HG03571 (cell line): ENCODE measurements around the gene LHFPL3.

ENCODE experiments used
- ATAC-seq: cut with Tn5 transposase; IDR thresholded peaks from one replicate; pipeline ENCODE4 v1.9.1; 2021; ENCODE audit not compliant: unreplicated experiment

The LHFPL3 gene

GRCh38 chr7:104367926-104368325 is 39.5 kb downstream of the LHFPL3 start:
- ATAC-seq, result no peak

GRCh38 chr7:104371216-104371979 is 43.0 kb downstream of the LHFPL3 start:
- no peak for ATAC-seq

GRCh38 chr7:104371980-104372357 is 43.6 kb downstream of the LHFPL3 start:
- no peak for ATAC-seq

GRCh38 chr7:104382616-104383015 is 54.2 kb downstream of the LHFPL3 start:
- ATAC-seq, result no peak

GRCh38 chr7:104386943-104387342 is 58.5 kb downstream of the LHFPL3 start:
- no peak for ATAC-seq

- ATAC-seq, result no peak
Observed at GRCh38 chr7:104388222-104388621, 59.8 kb downstream of the LHFPL3 start.

- no peak for ATAC-seq
Observed at GRCh38 chr7:104395162-104395561, 66.8 kb downstream of the LHFPL3 start.

GRCh38 chr7:104397442-104397841 is 69.0 kb downstream of the LHFPL3 start:
- ATAC-seq, result no peak

- ATAC-seq, result no peak
Observed at GRCh38 chr7:104408371-104408770, 80.0 kb downstream of the LHFPL3 start.

GRCh38 chr7:104410742-104411141 is 82.3 kb downstream of the LHFPL3 start:
- no peak for ATAC-seq

- no peak for ATAC-seq
Observed at GRCh38 chr7:104412911-104413310, 84.5 kb downstream of the LHFPL3 start.

GRCh38 chr7:104414216-104414615 is 85.8 kb downstream of the LHFPL3 start:
- no peak for ATAC-seq

- no peak for ATAC-seq
Observed at GRCh38 chr7:104415700-104416099, 87.3 kb downstream of the LHFPL3 start.

- no peak for ATAC-seq
Observed at GRCh38 chr7:104416866-104417393, 88.5 kb downstream of the LHFPL3 start.

GRCh38 chr7:104431930-104432329 is 103.5 kb downstream of the LHFPL3 start:
- no peak for ATAC-seq

GRCh38 chr7:104434129-104434528 is 105.7 kb downstream of the LHFPL3 start:
- ATAC-seq, result no peak

GRCh38 chr7:104442481-104442880 is 114.1 kb downstream of the LHFPL3 start:
- no peak for ATAC-seq

- no peak for ATAC-seq
Observed at GRCh38 chr7:104444017-104444416, 115.6 kb downstream of the LHFPL3 start.

- ATAC-seq, result no peak
Observed at GRCh38 chr7:104445393-104445792, 117.0 kb downstream of the LHFPL3 start.

- ATAC-seq, result no peak
Observed at GRCh38 chr7:104450861-104451260, 122.5 kb downstream of the LHFPL3 start.

- no peak for ATAC-seq
Observed at GRCh38 chr7:104453190-104453589, 124.8 kb downstream of the LHFPL3 start.

GRCh38 chr7:104458875-104459274 is 130.5 kb downstream of the LHFPL3 start:
- no peak for ATAC-seq
